Left kidney (tissue), 2 donors: ENCODE data around the gene FAAP100. TPM values are rescaled to one million over a fixed set of nuclear protein-coding genes. Genes with fewer than 3 reads are reported as not detected.

Experiments
- DNase-seq: peaks from one replicate; pipeline ENCODE4 v3.0.0-alpha.2; 2013
- polyA plus RNA-seq: library from polyadenylated mRNA; unstranded; fragments of 120-200 nt; gene quantifications from one replicate; pipeline ENCODE4 v1.2.1, GENCODE V29; 2013; ENCODE audit not compliant: insufficient read length

FAAP100 gene
- polyA plus RNA-seq, 1 donor = 27.2 TPM

DNA sequence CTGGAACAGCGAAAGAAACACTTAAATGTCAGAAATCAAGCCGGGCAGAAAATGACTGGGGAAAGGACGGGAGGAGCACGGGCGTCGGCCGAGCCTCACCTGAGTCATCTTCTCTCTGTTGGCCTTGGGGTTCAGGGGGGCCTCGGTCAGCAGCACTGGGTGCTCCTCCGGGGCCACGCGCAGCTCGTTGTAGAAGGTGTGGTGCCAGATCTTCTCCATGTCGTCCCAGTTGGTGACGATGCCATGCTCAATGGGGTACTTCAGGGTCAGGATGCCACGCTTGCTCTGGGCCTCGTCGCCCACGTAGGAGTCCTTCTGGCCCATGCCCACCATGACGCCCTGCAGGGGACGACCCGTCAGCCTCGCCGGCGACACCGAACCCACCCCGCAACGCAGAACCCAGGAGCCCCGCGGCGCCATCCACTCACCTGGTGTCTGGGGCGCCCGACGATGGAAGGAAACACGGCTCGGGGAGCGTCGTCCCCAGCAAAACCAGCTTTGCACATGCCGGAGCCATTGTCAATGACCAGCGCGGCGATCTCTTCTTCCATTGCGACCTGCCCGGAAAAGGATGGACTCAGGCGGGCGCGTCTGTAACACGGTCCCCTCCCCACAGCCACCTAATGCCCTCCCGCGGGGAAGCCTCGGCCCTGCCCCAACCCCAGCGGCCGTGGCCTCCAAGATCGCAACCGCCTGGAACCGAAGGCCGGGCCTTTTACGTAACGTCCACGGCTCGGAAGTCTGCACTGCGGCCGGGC is 40.2 kb downstream of the FAAP100 start:
- DNase-seq = no peak

DNA sequence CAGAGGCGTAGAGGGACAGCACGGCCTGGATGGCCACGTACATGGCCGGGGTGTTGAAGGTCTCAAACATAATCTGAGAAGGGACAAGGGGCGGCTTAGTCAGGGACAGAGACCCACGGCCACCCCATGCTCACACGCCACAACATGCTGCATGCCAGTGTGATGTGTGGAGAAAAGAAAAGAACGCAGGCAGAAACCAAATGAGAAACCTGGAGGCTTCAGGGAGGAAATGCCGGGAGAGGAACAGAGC is 40.7 kb downstream of the FAAP100 start:
- DNase-seq = no peak

DNA sequence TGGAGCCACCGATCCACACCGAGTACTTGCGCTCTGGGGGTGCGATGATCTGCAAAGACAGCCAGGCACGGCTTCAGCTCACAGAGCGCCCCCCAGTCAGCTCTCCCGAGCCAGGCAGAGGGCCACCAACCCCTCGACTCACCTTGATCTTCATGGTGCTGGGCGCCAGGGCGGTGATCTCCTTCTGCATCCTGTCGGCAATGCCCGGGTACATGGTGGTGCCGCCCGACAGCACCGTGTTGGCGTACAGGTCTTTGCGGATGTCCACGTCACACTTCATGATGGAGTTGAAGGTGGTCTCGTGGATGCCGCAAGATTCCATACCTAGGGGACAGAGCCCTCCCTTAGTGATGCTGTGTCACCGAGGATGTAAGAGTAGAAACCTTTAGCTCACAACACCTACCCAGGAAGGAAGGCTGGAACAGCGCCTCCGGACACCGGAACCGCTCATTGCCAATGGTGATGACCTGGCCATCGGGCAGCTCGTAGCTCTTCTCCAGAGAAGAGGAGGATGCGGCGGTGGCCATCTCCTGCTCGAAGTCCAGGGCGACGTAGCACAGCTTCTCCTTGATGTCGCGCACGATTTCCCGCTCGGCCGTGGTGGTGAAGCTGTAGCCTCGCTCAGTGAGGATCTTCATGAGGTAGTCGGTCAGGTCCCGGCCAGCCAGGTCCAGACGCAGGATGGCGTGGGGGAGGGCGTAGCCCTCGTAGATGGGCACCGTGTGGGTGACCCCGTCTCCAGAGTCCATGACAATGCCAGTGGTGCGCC is 41.2 kb downstream of the FAAP100 start:
- no peak for DNase-seq

DNA sequence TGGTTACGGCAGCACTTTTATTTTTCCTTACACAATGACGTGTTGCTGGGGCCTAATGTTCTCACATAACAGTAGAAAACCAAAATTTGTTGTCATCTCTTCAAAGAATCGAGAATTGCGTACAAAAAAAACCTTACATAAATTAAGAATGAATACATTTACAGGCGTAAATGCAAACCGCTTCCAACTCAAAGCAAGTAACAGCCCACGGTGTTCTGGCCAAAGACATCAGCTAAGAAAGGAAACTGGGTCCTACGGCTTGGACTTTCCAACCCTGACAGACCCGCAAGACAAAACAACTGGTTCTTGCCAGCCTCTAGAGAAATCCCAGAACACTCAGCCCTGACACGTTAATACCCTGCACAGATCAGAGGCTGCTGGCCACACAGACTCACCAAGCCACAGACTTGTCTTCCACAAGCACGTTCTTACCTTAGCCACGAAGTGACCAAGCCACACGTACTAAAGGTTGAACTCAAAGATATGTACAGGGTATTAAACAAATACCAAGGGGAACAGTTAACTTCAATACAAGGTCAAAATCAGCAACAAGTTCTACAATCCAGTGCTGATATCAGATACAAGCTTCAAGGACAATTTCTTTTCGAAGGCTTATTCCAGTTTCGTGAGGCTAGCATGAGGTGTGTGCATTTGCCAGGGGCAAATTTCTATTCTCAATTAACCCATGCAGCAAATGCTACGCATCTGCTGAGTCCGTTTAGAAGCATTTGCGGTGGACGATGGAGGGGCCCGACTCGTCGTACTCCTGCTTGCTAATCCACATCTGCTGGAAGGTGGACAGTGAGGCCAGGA is 42.0 kb downstream of the FAAP100 start:
- no peak for DNase-seq

DNA sequence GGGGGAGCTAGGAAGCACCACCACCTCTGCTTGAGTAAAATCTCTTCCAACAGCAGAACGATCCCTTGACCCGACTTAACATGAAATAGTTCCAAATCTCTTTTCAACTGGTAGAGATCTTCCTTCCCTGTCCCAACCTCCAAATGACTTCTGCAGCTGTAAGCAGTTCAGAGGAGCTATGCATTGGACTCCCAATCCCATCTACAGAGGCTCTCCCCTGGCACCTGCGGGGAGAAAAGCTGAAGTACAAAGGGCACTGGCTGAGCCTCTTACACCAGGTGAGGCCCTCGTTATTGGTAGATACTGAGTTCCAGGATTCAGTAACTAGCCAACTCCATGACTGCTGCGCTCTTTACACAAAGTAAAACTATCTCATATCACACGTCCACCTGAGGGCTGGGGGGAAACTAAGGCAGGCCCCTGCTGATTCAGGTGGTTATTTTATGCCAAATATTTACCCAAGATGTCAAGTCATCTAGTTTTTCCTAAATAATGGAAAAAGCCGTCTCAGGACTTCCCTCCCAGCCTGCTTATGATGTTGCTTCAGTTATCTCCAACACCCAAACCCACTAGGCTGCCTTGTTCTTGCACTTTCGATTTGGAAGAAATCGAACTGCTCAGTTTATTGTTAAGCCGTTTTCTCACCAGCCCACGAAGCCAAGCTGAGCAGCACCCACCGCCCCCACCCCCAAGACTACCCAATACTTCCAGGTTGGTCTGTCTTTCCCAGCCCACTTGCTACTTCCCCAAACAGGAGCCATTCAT is 42.8 kb downstream of the FAAP100 start:
- no peak for DNase-seq

DNA sequence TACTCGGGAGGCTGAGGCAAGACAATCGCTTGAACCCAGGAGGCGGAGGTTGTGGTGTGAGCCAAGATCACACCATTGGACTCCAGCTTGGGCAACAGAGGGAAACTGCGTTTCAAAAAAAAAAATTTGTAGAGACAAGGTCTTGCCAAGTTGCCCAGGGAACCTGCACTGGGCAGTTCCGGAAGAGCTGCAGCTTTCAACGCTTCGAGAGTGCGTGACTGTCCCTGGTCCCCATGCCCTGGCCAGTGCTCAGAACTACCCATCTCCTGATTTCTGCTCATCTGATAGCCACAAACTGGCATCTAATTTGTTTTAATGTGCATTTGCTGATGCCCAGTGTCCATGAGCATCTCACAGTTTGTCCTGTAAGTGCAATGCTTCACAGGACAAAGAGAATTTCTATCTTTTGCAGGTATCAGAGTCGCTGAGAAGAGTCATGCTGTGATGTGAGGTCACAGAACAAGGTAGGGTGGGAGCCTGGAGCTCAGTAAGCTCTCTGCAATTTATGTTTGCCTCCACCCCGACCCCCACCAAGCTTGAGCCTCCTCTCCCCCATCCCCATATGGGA is 43.4 kb downstream of the FAAP100 start:
- DNase-seq = no peak

DNA sequence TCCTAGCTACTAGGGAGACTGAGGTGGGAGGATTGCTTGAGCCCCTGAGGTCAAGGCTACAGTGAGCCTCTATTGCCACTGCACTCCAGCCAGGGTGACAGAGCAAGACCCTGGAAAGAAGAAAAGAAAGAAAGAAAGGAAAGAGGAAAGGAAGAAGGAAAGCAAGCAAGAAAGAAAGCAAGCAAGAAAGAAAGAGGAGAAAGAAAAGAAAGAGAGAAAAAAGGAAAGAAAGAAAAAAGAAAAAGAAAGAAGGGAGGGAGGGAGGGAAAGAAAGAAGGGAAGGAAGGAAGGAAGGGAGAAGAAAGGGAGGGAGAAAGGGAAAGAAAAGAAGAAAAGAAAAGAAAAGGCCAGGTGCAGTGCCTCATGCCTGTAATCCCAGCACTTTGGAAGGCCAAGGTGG is 48.5 kb downstream of the FAAP100 start:
- no peak for DNase-seq

DNA sequence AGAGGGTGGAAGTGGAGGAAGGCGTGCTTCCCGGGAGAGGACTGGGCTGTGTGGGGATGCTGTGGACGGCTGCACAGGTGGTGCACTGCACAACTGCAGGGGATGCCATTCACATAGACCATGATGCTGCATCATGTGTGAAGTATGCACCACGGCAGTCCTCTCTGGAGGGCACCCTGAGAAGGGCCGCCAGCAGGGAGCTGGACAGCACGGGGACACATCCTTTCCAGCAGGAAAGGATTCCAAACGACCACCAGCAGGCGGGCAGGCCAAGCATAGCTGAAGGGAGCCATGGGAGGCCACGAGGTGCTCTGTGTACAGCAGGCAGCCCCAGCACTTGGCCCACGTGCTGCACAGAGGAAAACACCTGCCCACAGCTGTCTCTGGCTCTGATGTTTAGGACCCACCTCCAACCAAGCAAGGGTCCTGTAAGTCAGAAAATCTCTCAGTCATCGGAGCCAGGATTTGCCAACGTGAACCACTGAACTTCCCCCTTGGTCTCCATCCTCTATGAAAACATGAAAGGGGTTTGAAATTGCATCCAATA is 49.6 kb downstream of the FAAP100 start:
- DNase-seq = no peak

DNA sequence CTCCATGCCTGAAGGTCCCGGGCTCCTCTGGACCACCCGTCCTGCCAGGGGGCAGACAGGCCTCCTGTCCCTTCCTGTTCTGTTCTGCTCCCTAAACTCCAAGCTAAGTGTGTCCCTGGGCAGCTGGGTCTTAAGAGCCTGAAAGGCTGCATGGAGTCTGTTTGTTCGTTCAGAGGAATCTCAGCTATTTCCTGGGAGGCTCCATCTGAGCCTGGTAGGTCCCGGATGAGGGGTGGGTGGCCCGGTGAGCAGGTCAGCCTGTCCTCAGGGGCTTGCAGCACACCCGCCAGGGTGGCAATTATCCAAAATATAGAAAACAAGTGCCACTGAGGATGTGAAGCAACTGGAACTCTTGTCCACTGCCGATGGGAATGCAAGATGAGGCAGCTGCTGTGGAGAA is 52.1 kb downstream of the FAAP100 start:
- no peak for DNase-seq

DNA sequence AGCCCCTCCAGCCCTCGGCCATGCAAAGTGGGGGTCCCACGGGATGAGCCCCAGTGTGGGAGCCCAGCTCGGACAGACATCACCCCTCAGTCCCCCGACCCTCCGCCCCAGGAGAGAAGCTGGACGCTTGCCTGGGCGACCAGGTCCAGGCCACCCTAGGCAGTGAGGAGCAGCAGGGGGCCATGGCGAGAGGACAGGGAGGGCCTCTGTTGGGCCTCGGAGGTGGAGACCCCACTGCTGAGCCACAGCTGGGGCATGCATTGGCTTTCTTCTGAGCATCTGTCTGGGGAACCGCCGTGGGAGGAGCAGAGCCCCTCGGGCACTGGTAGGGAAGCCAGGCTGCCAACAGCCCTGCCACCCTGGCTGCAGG is 52.6 kb downstream of the FAAP100 start:
- no peak for DNase-seq

DNA sequence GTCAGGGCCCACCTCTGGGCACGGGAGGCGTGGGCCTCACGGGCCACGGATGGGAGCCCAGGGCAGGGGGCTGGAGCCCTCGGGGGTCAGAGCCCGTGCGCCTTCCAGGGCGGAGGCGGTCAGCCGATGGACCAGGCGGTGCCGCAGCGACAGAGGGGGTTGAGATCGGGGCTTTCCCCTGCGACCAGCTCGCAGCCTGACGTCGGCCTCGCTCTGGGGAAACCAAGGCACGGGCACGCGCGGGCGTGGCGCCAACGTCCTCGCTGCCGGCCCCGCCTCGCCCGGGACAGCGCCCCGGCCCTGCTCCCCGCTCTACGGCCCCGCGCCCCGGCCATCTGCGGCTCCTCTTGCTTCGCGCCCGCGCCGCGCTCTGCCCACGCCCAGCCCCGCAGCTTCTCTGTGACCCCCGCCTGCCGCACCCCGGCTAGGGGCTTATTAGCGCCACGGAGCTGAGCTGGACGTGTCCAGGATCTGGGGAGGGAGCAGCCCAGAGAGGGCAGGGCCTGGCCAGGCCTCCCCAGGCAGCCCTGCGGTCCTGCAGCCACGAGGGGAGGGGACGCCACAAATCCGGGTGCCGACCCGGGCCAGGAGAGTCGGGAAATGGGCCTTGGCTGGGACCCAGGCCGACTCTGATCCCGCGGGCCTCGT is 53.1 kb downstream of the FAAP100 start:
- no peak for DNase-seq

DNA sequence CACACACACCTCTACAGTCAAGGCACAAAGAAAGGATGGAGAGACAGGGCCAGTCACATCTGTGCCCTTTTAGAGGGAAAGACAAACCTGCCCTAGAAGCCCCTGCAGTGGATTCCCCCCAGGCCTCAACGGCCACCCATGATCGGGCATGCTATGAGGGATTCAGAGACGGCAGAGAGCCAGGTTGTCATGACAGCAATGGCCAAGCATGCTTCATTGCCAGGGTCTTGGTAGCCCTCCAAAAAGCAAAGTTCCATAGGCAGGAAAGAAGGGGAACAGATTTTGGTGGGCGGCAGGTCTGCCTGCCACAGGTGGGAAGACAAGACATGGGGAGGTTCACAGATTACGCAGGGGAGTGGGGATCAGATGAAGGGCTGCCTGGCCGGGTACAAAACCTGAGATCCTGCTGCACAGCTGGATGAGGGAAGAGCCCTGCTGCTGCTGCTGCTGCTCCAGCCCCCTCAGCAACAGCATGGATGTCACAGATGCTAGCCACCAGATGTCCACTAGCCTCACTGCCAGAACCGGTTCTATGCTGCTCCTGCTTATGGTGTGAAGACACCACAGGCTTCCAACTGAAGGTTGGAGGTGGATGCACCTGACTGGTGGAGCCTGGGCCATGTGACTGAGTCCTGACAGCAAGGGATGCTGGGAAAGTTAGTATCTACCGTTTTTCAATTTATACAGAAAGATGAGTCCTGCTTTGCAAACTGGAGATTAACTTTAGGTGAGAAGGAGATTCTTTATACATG is 57.4 kb downstream of the FAAP100 start:
- DNase-seq = no peak

DNA sequence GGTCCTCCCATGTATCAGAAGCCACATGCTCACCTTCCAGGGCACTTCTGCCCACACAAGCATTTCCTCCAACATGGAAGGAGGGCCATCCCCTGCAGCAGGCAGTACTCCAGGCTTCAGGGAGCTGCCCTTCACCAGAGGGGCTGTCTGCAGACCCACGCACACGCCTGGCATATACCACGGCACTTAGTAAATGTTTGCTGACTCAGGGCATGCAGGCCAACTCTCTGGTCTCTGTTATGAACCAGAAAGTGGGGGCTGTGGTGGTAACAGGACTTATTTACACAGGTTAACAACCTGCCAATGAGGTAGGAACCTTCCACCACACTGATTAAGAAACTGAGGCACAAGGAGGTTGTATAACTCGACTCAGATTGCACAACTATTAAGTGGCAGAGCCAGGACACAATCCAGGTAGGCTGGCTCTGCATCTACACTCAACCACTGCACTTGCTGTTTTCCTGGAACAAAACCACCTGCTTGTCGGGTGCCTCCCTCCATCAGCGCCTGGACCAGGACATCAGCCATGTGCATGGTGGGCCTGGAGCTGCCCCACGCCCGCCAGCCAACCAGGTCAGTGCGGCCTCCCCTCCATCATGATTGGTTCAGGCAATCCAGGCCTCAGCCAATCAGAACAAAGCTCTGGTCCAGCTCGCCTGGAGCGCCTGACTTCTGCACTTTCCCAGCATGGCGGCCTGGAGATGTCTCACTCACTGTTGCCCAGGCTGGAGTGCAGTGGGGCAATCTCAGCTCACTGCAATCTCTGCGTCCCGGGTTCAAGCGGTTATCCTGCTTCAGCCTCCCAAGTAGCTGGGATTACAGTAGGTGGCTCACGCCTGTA is 58.7 kb downstream of the FAAP100 start:
- no peak for DNase-seq

DNA sequence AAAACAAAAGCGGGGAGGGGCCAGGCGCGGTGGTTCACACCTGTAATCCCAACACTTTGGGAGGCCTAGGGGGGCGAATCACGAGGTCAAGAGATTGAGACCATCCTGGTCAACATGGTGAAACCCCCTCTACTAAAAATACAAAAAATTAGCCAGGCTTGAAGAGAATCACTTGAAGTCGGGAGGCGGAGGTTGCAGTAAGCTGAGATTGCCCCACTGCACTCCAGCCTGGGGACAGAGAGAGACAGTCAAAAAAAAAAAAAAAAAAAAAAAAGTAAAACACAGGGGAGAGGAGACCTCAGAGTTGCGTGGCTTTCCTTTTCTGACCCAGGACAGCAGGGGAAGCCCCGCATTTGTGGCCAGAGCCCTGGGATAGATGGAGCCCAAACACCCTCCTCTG is 59.4 kb downstream of the FAAP100 start:
- no peak for DNase-seq

DNA sequence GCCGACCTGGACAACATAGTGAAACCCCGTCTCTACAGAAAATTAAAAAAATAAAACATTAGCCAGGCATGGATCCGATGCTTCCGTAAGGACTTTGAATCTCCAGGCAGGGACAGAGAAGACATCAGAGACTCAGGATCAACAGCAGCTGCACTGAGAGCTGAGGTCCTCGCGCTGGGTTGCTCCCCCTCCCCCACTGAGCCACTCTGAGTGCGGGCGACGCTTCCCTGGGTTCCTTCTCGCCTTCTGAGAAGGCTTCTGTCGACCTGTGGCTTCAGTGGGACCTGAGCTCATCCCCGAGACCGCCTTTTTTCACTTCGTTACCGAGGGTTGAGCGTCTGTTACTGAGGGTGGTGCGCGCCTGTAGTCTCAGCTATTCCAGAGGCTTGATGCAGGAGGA is 60.0 kb downstream of the FAAP100 start:
- no peak for DNase-seq

DNA sequence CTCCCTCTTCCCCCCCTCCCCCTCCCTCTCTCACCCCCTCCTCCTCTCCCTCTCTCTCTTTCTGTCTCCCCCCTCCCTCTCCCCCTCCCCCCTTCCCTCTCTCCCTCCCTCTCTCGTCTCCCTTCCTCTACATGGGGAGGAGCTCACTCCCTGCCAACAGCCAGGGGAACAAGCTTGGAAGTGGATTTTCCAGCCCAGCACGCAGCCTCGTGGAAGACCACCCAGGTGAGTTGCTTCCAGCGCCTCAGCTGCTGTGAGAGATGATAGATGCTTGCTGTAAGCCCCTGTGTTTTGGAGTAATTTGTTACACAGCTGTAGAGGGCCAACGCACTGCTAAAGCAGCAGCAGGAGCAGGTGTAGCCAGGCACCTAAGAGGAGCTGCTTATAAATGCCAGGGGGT is 60.4 kb downstream of the FAAP100 start:
- no peak for DNase-seq

DNA sequence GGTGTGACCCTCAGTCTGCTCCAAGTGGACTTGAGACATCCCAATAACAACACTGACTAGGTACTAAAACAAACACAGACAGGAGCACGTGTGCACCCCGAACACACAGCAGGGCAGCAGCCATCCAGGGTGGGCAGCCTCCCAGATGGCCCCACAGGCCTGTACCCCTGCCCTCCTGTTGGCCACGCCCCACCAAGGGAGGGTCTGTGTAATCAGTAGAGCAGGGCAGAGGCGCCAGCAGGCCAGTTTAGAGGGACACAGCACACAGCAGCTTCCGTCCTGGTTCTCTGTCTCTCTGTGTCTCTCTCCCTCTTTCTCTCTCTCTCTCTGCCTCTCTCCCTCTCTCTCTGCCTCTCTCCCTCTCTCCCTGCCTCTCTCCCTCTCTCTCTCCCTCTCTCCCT is 61.0 kb downstream of the FAAP100 start:
- DNase-seq = no peak

DNA sequence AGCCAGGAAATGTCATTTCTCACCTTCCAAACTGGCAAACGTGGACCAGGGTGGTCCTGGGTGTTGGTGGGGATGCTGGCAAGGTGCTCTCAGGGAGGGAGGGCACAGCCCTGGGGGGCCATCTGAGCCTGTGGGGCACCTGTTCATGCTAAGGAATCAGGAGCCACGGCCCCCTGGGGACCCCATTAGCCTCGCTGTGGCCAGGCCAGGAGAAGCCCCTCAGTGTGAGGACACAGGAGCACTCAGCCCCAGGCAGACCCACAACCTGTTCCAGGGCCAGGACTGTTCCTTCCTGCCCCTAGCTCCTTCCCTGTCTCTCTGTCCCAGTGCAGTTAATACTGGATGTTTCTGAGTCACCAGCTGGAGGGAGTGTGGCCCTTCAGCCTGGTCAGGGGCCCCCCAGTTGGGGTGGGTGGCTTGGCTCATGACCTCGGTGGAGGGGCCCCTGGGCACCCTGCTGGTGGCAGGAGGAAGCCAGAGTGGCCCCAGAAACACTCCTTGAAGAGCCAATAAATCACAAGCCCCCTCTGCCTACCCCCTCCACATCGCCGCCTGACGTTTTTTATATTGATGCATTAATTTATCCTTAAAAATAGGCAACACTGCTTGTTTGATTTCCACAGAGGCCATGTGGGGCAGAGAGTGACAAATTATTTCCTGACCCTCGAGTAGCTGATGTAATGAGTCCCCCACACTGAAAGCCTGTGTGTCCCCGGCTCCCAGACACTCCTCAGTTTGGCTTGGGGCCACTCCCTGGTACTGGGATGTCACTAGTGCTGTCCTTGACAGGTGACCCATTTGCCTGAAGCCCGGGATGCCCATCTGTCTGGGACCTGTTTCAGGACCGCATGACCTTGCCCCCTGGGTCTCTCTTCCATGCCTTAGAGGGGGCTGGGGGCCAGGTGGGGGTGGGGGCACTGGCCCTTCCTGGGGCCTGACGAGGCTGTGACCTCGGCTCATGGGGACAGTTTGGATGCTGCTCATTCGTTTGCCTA is 61.9 kb downstream of the FAAP100 start:
- DNase-seq = no peak
